ENCODE data around the gene ACOX1. TPM values are rescaled to one million over a fixed set of nuclear protein-coding genes. Genes with fewer than 3 reads are reported as not detected.

ACOX1 gene
- total and polyA plus RNA-seq, 4 donors: 33.3 to 293 (median 63.4) TPM

GRCh38 chr17:75965468-75965867 is 13.5 kb downstream of the ACOX1 start:
- Histone ChIP-seq H3K27me3 (ENCODE audit: control insufficient read depth in 4 of 4, insufficient read depth in 4 of 4, low read length in 3 of 4) (no peaks in the 10 kb centered on the region), H3K9ac (ENCODE audit: low read depth in 1 of 2, low read length in 2 of 2) (no peak overlapping the region), H3K27ac (ENCODE audit: low read depth in 1 of 2, low read length in 2 of 2) (no peak overlapping the region), H3K9me3 (ENCODE audit: control insufficient read depth in 4 of 4, low read length in 3 of 4) (no peaks in the 10 kb centered on the region), H3K36me3 (ENCODE audit: control insufficient read depth in 4 of 4, insufficient read depth in 3 of 4, low read depth in 1 of 4, low read length in 3 of 4) (peaks cover 3 to 19% (median 8%) of the 10 kb centered on the region in 4 donors), H3K4me1 (ENCODE audit: control insufficient read depth in 4 of 4, insufficient read depth in 4 of 4, low read length in 3 of 4) (peaks cover 3 to 25% (median 8%) of the 10 kb centered on the region in 4 donors), H3K4me3 (ENCODE audit: low read depth in 1 of 3, low read length in 3 of 3) (no peak overlapping the region)
- no peak for DNase-seq (ENCODE audit: low spot score)
- WGBS: 94% methylated on average over 6 of the region's 6 CpGs
- TF ChIP-seq, protein P1, sequence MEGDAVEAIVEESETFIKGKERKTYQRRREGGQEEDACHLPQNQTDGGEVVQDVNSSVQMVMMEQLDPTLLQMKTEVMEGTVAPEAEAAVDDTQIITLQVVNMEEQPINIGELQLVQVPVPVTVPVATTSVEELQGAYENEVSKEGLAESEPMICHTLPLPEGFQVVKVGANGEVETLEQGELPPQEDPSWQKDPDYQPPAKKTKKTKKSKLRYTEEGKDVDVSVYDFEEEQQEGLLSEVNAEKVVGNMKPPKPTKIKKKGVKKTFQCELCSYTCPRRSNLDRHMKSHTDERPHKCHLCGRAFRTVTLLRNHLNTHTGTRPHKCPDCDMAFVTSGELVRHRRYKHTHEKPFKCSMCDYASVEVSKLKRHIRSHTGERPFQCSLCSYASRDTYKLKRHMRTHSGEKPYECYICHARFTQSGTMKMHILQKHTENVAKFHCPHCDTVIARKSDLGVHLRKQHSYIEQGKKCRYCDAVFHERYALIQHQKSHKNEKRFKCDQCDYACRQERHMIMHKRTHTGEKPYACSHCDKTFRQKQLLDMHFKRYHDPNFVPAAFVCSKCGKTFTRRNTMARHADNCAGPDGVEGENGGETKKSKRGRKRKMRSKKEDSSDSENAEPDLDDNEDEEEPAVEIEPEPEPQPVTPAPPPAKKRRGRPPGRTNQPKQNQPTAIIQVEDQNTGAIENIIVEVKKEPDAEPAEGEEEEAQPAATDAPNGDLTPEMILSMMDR (IDR thresholded peaks at IDR 0.05; ENCODE audit: low read depth, low read length, missing input control): no peak
- no peak for TF ChIP-seq NR2F2 (IDR thresholded peaks at IDR 0.05)
- TF ChIP-seq JUND (IDR thresholded peaks at IDR 0.05): no peak
- TF ChIP-seq HNF4G (IDR thresholded peaks at IDR 0.05): no peak
- TF ChIP-seq SP1 (IDR thresholded peaks at IDR 0.05): no peak
- TF ChIP-seq, protein P2, sequence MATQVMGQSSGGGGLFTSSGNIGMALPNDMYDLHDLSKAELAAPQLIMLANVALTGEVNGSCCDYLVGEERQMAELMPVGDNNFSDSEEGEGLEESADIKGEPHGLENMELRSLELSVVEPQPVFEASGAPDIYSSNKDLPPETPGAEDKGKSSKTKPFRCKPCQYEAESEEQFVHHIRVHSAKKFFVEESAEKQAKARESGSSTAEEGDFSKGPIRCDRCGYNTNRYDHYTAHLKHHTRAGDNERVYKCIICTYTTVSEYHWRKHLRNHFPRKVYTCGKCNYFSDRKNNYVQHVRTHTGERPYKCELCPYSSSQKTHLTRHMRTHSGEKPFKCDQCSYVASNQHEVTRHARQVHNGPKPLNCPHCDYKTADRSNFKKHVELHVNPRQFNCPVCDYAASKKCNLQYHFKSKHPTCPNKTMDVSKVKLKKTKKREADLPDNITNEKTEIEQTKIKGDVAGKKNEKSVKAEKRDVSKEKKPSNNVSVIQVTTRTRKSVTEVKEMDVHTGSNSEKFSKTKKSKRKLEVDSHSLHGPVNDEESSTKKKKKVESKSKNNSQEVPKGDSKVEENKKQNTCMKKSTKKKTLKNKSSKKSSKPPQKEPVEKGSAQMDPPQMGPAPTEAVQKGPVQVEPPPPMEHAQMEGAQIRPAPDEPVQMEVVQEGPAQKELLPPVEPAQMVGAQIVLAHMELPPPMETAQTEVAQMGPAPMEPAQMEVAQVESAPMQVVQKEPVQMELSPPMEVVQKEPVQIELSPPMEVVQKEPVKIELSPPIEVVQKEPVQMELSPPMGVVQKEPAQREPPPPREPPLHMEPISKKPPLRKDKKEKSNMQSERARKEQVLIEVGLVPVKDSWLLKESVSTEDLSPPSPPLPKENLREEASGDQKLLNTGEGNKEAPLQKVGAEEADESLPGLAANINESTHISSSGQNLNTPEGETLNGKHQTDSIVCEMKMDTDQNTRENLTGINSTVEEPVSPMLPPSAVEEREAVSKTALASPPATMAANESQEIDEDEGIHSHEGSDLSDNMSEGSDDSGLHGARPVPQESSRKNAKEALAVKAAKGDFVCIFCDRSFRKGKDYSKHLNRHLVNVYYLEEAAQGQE (IDR thresholded peaks at IDR 0.05): no peak

DNA sequence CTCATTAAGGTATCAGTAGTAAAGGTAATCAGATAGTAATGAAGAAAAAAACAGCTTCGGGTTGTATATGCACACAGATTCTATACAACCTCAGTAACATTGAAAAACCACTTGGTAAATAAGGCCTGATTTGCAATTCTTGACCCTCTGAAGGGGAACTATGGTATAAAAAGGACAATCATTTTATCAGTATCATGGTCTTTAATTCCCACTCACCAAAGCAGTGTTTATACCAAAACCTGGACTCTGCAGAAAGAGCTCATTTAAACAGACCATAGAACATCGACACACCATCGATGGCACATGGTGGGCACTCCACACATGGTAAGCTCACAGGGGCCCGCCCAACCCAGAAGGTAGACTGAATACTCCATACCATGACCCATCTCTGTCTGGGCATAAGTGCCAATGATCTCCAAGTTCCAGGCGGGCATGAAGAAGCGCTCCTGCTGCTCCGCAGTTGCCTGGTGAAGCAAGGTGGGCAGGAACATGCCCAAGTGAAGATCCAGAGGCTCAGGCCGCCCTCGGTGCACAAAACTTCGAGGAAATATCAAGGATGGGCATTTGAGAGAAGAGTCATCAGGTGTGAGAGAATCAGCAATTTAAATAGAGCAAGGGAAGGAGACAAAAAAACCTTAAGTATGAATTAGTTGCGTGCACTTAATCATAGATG is 19.0 kb downstream of the ACOX1 start:
- Histone ChIP-seq H3K27me3 (ENCODE audit: control insufficient read depth in 4 of 4, insufficient read depth in 4 of 4, low read length in 3 of 4) (no peaks in the 10 kb centered on the region), H3K4me3 (ENCODE audit: low read depth in 1 of 3, low read length in 3 of 3) (no peak overlapping the region), H3K9me3 (ENCODE audit: control insufficient read depth in 4 of 4, low read length in 3 of 4) (no peaks in the 10 kb centered on the region), H3K36me3 (ENCODE audit: control insufficient read depth in 4 of 4, insufficient read depth in 3 of 4, low read depth in 1 of 4, low read length in 3 of 4) (peaks cover 7 to 22% (median 16%) of the 10 kb centered on the region in 4 donors), H3K9ac (ENCODE audit: low read depth in 1 of 2, low read length in 2 of 2) (no peak overlapping the region), H3K27ac (ENCODE audit: low read depth in 1 of 2, low read length in 2 of 2) (peak overlapping the region in 1 of 2 donors; percentile 29), H3K4me1 (ENCODE audit: control insufficient read depth in 4 of 4, insufficient read depth in 4 of 4, low read length in 3 of 4) (peaks cover 8 to 34% (median 23%) of the 10 kb centered on the region in 4 donors)
- DNase-seq (ENCODE audit: low spot score): no peak
- TF ChIP-seq, protein P3, sequence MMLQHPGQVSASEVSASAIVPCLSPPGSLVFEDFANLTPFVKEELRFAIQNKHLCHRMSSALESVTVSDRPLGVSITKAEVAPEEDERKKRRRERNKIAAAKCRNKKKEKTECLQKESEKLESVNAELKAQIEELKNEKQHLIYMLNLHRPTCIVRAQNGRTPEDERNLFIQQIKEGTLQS (IDR thresholded peaks at IDR 0.05): no peak
- TF ChIP-seq GABPA (IDR thresholded peaks at IDR 0.05 in 1 of 2, conservative IDR thresholded peaks at IDR 0.05 in 1 of 2) (no peak), NR2F2 (IDR thresholded peaks at IDR 0.05) (no peak), EGR1 (IDR thresholded peaks at IDR 0.05; ENCODE audit: low read depth in 2 of 2) (no peak), TAF1 (conservative IDR thresholded peaks at IDR 0.05) (no peak), YY1 (IDR thresholded peaks at IDR 0.05) (no peak)
- WGBS: 91% methylated on average over 11 of the region's 11 CpGs
